SK-N-SH treated with all-trans-retinoic acid at 6 μM for 48 hours (cell line): ENCODE measurements around the gene MPPED1.

ENCODE experiments used
- ATAC-seq: fragments of 200-7000 bp; cut with Tn5 transposase; 3 replicates; pipeline ENCODE4 v1.9.1; 2020; ENCODE audit warnings: mild to moderate bottlenecking, moderate library complexity
- BACH2 ChIP-seq: fragments of 250-450 bp; sonication (Bioruptor Pico); IDR thresholded peaks from 2 replicates; pipeline ENCODE4 v1.9.0; 2021; ENCODE audit warnings: mild to moderate bottlenecking, borderline replicate concordance
- CSDC2 ChIP-seq: fragments of 250-450 bp; sonication (Bioruptor Pico); IDR thresholded peaks from 2 replicates; pipeline ENCODE4 v1.5.0; 2020; ENCODE audit warnings: mild to moderate bottlenecking, moderate library complexity
- GLIS3 ChIP-seq: fragments of 250-450 bp; sonication (Bioruptor Pico); IDR thresholded peaks from 2 replicates; pipeline ENCODE4 v1.5.0; 2020; ENCODE audit warnings: mild to moderate bottlenecking, moderate library complexity
- ISL1 ChIP-seq: fragments of 250-450 bp; sonication (Bioruptor Pico); IDR thresholded peaks from 2 replicates; pipeline ENCODE4 v2.1.2; 2022; ENCODE audit warnings: mild to moderate bottlenecking, moderate library complexity
- OSR1 ChIP-seq: fragments of 250-450 bp; sonication (Bioruptor Pico); IDR thresholded peaks from 2 replicates; pipeline ENCODE4 v1.8.0; 2022; ENCODE audit warnings: moderate library complexity, mild to moderate bottlenecking, inconsistent platforms
- PPARA ChIP-seq: fragments of 250-450 bp; sonication (Bioruptor Pico); IDR thresholded peaks from 2 replicates; pipeline ENCODE4 v1.5.0; 2020; ENCODE audit warnings: mild to moderate bottlenecking, borderline replicate concordance
- RARB ChIP-seq: fragments of 250-450 bp; sonication (Bioruptor Pico); IDR thresholded peaks from 2 replicates; pipeline ENCODE4 v1.8.0; 2021; ENCODE audit warnings: mild to moderate bottlenecking, moderate library complexity
- SNAI2 ChIP-seq: fragments of 250-450 bp; sonication (Bioruptor Pico); IDR thresholded peaks from 2 replicates; pipeline ENCODE4 v1.5.0; 2020; ENCODE audit warnings: mild to moderate bottlenecking, moderate library complexity
- TCF4 ChIP-seq: fragments of 250-450 bp; sonication (Bioruptor Pico); IDR thresholded peaks from 2 replicates; pipeline ENCODE4 v1.8.0; 2021; ENCODE audit warnings: mild to moderate bottlenecking, moderate library complexity, borderline replicate concordance
- TOX ChIP-seq: fragments of 250-450 bp; sonication (Bioruptor Pico); IDR thresholded peaks from 2 replicates; pipeline ENCODE4 v1.8.0; 2021; ENCODE audit warnings: mild to moderate bottlenecking, moderate library complexity, borderline replicate concordance
- ZFP3 ChIP-seq: fragments of 250-450 bp; sonication (Bioruptor Pico); IDR thresholded peaks from 2 replicates; pipeline ENCODE4 v1.5.0; 2020; ENCODE audit warnings: mild to moderate bottlenecking, moderate library complexity
- ZFP30 ChIP-seq: fragments of 450-650 bp; formaldehyde crosslinking; IDR thresholded peaks from 2 replicates; pipeline ENCODE4 v1.5.0; 2022; ENCODE audit warnings: mild to moderate bottlenecking, moderate library complexity
- ZNF70 ChIP-seq: fragments of 450-650 bp; formaldehyde crosslinking; IDR thresholded peaks from 2 replicates; pipeline ENCODE4 v1.5.0; 2020; ENCODE audit warnings: mild to moderate bottlenecking, moderate library complexity
- ZNF8 ChIP-seq: fragments of 450-650 bp; formaldehyde crosslinking; IDR thresholded peaks from 2 replicates; pipeline ENCODE4 v1.5.0; 2020; ENCODE audit warnings: mild to moderate bottlenecking, moderate library complexity
- TF ChIP-seq, protein P1 (sequence below): fragments of 250-450 bp; sonication (Bioruptor Pico); IDR thresholded peaks from 2 replicates; pipeline ENCODE4 v1.8.0; 2020; ENCODE audit warnings: mild to moderate bottlenecking, moderate library complexity, borderline replicate concordance
- TF ChIP-seq, protein P2 (sequence below): fragments of 250-450 bp; sonication (Bioruptor Pico); IDR thresholded peaks from 2 replicates; pipeline ENCODE4 v1.5.0; 2020; ENCODE audit warnings: mild to moderate bottlenecking, moderate library complexity
- TF ChIP-seq, protein P3 (sequence below): fragments of 250-450 bp; sonication (Bioruptor Pico); IDR thresholded peaks from 2 replicates; pipeline ENCODE4 v1.5.1; 2020; ENCODE audit warnings: low read depth, mild to moderate bottlenecking, moderate library complexity
- TF ChIP-seq, protein P4 (sequence below): fragments of 250-450 bp; sonication (Bioruptor Pico); IDR thresholded peaks from 2 replicates; pipeline ENCODE4 v1.5.1; 2021; ENCODE audit warnings: mild to moderate bottlenecking, moderate library complexity
- TF ChIP-seq, protein P5 (sequence below): fragments of 250-450 bp; sonication (Bioruptor Pico); IDR thresholded peaks from 2 replicates; pipeline ENCODE4 v1.8.0; 2021; ENCODE audit warnings: low read depth, mild to moderate bottlenecking, moderate library complexity, borderline replicate concordance

The MPPED1 gene

DNA sequence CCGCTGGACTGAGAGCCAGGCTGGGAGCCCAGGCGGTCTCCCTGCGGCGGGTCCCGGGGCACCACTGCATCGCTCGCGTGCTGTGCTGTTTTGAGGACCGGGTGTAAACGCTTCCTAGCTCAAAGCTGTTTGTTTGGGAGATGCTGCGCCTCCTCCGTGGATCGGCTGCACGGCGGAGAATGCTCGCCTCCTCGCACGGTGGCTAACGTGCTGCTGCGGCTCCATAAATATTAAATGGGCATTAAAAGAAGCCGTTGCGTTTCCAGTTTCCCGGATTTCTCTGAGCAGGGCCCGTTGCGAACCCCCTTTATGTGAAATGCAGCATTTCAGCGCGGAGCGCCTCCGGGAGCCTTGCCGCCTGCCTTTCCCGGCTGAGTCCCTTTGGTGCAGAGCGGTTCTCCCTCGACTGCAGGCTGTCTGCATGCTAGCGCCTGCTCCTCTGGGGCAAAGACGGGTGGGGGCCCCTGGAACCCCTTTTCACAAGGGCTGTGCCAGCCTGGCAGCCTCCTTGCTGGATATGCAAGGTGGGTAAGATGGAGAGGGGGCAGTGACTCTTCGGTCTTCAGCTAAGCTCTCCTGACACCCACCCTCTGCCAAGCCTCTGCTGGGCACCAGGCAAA lies 9.3 kb downstream of the MPPED1 start:
- no peak for ATAC-seq
- TF ChIP-seq CSDC2 (no peak), ISL1 (CRISPR knock-in tag) (no peak)

DNA sequence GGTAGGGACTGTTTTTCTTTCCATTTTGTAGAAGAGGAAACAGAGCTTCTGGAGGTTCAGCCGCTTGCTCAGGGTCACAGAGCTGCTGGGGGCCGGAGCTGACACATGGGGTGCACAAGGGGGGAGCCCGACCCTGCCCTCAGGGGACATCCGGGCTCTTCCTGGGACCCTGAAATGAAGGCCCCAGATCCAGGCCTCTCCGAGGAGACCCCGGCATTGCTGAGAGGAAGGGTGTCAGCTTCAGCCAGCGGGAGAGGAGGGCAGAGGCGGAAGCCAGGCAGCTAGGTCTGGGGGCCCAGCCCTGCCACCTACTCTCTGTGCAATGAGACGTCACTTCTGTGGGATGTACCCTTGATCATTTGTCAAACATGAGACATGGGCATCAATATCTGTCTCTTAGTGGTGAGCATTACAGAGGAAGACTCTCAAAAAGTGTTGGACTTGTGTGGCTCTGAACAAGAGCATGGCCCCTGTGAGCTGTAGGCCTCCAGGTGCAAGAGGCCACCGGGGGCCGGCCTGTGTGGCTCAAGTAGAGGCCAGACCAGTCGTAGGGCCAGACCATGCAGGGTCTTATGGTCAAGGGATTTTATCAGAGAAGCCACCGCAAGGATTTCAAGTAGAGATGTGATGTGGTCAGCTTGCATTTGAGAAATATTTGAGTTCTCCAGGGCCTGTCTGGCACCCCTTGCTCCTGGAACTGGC lies 10.3 kb downstream of the MPPED1 start:
- TF ChIP-seq TCF4 (CRISPR knock-in tag) (no peak), SNAI2 (CRISPR knock-in tag) (no peak)
- ATAC-seq = no peak

DNA sequence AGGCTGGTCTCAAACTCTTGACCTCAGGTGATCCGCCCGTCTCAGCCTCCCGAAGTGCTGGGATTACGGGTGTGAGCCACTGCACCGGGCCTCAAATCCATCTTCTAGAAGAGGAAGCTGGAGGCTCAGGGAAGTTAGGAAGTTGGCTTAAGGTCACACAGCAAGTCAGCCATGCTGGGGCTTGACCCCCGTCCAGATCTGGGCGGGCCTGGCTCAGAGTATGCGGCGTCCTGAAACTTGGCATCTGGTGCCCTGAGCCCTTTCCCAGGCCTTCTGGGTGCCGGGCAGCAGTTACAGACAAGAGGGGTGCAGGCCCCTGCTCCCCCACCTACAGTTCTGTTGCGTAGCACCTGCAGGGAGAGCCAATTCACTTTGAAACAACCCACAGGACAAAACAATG lies 11.2 kb downstream of the MPPED1 start:
- no peak for ATAC-seq
- TF ChIP-seq BACH2 (CRISPR knock-in tag) (no peak), ZNF70 (CRISPR knock-in tag) (no peak), ZNF8 (CRISPR knock-in tag) (no peak), OSR1 (CRISPR knock-in tag) (no peak), TCF4 (CRISPR knock-in tag) (no peak), SNAI2 (CRISPR knock-in tag) (no peak), ZFP30 (no peak), RARB (CRISPR knock-in tag) (no peak), TOX (CRISPR knock-in tag) (no peak), GLIS3 (no peak), ZFP3 (CRISPR knock-in tag) (no peak), PPARA (CRISPR knock-in tag) (no peak)
- TF ChIP-seq, protein P1, sequence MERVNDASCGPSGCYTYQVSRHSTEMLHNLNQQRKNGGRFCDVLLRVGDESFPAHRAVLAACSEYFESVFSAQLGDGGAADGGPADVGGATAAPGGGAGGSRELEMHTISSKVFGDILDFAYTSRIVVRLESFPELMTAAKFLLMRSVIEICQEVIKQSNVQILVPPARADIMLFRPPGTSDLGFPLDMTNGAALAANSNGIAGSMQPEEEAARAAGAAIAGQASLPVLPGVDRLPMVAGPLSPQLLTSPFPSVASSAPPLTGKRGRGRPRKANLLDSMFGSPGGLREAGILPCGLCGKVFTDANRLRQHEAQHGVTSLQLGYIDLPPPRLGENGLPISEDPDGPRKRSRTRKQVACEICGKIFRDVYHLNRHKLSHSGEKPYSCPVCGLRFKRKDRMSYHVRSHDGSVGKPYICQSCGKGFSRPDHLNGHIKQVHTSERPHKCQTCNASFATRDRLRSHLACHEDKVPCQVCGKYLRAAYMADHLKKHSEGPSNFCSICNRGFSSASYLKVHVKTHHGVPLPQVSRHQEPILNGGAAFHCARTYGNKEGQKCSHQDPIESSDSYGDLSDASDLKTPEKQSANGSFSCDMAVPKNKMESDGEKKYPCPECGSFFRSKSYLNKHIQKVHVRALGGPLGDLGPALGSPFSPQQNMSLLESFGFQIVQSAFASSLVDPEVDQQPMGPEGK (CRISPR knock-in tag) = no peak
- TF ChIP-seq, protein P2, sequence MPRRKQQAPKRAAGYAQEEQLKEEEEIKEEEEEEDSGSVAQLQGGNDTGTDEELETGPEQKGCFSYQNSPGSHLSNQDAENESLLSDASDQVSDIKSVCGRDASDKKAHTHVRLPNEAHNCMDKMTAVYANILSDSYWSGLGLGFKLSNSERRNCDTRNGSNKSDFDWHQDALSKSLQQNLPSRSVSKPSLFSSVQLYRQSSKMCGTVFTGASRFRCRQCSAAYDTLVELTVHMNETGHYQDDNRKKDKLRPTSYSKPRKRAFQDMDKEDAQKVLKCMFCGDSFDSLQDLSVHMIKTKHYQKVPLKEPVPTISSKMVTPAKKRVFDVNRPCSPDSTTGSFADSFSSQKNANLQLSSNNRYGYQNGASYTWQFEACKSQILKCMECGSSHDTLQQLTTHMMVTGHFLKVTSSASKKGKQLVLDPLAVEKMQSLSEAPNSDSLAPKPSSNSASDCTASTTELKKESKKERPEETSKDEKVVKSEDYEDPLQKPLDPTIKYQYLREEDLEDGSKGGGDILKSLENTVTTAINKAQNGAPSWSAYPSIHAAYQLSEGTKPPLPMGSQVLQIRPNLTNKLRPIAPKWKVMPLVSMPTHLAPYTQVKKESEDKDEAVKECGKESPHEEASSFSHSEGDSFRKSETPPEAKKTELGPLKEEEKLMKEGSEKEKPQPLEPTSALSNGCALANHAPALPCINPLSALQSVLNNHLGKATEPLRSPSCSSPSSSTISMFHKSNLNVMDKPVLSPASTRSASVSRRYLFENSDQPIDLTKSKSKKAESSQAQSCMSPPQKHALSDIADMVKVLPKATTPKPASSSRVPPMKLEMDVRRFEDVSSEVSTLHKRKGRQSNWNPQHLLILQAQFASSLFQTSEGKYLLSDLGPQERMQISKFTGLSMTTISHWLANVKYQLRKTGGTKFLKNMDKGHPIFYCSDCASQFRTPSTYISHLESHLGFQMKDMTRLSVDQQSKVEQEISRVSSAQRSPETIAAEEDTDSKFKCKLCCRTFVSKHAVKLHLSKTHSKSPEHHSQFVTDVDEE (CRISPR knock-in tag) = no peak
- TF ChIP-seq, protein P3, sequence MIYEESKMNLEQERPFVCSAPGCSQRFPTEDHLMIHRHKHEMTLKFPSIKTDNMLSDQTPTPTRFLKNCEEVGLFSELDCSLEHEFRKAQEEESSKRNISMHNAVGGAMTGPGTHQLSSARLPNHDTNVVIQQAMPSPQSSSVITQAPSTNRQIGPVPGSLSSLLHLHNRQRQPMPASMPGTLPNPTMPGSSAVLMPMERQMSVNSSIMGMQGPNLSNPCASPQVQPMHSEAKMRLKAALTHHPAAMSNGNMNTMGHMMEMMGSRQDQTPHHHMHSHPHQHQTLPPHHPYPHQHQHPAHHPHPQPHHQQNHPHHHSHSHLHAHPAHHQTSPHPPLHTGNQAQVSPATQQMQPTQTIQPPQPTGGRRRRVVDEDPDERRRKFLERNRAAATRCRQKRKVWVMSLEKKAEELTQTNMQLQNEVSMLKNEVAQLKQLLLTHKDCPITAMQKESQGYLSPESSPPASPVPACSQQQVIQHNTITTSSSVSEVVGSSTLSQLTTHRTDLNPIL (CRISPR knock-in tag) = no peak
- TF ChIP-seq, protein P4, sequence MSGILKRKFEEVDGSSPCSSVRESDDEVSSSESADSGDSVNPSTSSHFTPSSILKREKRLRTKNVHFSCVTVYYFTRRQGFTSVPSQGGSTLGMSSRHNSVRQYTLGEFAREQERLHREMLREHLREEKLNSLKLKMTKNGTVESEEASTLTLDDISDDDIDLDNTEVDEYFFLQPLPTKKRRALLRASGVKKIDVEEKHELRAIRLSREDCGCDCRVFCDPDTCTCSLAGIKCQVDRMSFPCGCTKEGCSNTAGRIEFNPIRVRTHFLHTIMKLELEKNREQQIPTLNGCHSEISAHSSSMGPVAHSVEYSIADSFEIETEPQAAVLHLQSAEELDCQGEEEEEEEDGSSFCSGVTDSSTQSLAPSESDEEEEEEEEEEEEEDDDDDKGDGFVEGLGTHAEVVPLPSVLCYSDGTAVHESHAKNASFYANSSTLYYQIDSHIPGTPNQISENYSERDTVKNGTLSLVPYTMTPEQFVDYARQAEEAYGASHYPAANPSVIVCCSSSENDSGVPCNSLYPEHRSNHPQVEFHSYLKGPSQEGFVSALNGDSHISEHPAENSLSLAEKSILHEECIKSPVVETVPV (CRISPR knock-in tag) = no peak
- TF ChIP-seq, protein P5, sequence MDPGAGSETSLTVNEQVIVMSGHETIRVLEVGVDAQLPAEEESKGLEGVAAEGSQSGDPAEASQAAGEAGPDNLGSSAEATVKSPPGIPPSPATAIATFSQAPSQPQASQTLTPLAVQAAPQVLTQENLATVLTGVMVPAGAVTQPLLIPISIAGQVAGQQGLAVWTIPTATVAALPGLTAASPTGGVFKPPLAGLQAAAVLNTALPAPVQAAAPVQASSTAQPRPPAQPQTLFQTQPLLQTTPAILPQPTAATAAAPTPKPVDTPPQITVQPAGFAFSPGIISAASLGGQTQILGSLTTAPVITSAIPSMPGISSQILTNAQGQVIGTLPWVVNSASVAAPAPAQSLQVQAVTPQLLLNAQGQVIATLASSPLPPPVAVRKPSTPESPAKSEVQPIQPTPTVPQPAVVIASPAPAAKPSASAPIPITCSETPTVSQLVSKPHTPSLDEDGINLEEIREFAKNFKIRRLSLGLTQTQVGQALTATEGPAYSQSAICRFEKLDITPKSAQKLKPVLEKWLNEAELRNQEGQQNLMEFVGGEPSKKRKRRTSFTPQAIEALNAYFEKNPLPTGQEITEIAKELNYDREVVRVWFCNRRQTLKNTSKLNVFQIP (CRISPR knock-in tag) = no peak

DNA sequence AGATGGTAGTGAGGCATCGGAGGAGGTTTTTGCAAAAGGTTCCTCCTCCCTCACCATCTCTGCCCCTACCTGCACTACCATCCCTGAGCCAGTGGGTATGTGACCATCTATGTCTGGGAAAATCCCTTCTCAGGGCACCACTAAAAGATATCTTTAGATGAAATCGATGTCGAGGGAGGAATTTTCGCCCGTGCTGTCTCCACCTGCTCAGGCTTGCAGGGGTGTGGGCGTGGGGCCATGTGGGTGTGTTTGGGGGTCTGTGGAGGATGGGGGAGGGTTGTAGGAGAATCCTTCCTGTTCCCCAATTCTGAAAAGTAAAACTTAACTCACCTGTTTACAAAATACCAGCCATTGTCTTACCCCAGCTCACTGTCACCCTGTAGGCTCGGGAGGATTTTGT lies 12.4 kb downstream of the MPPED1 start:
- no peak for ATAC-seq

More for the DNA sequence above, 12.4 kb downstream of the MPPED1 start:
- TF ChIP-seq ISL1 (CRISPR knock-in tag) (no peak), BACH2 (CRISPR knock-in tag) (no peak), ZNF8 (CRISPR knock-in tag) (no peak), ZFP3 (CRISPR knock-in tag) (no peak)
- TF ChIP-seq, protein P3 (CRISPR knock-in tag) = no peak
